Brain microvascular endothelial cell (primary cell): ENCODE data around the gene PHACTR3.

Source experiments
- DNase-seq: peaks from one replicate; pipeline ENCODE4 v3.0.0-alpha.2; 2020
- H3K27ac ChIP-seq: fragments of 250-450 bp; sonication (Bioruptor Pico); 2 replicates; pipeline ENCODE4 v1.5.1; 2020; ENCODE audit warnings: mild to moderate bottlenecking, moderate library complexity
- H3K27me3 ChIP-seq: fragments of 250-450 bp; sonication (Bioruptor Pico); replicated peaks from 2 replicates; pipeline ENCODE4 v1.5.1; 2020; ENCODE audit warnings: mild to moderate bottlenecking
- H3K36me3 ChIP-seq: fragments of 250-450 bp; sonication (Bioruptor Pico); replicated peaks from 2 replicates; pipeline ENCODE4 v1.5.1; 2020; ENCODE audit warnings: mild to moderate bottlenecking
- H3K4me3 ChIP-seq: 2 replicates; pipeline ENCODE4 v1.5.1; 2011; ENCODE audit warnings: low read depth, mild to moderate bottlenecking, control low read depth, low read length, moderate library complexity
- in situ Hi-C: cut with HindIII; loops from 2 replicates; pipeline ENCODE4 v1.10.0; 2017; ENCODE audit warnings: low sequenced_read_pairs, low pct_ligation_motif_present
- TF ChIP-seq, protein P1 (sequence below): IDR thresholded peaks from 2 replicates; pipeline ENCODE4 v1.5.1; 2011; ENCODE audit warnings: low read depth, mild to moderate bottlenecking, moderate library complexity, low read length, control low read depth, inconsistent platforms; ENCODE audit errors: missing control alignments

PHACTR3 gene

DNA sequence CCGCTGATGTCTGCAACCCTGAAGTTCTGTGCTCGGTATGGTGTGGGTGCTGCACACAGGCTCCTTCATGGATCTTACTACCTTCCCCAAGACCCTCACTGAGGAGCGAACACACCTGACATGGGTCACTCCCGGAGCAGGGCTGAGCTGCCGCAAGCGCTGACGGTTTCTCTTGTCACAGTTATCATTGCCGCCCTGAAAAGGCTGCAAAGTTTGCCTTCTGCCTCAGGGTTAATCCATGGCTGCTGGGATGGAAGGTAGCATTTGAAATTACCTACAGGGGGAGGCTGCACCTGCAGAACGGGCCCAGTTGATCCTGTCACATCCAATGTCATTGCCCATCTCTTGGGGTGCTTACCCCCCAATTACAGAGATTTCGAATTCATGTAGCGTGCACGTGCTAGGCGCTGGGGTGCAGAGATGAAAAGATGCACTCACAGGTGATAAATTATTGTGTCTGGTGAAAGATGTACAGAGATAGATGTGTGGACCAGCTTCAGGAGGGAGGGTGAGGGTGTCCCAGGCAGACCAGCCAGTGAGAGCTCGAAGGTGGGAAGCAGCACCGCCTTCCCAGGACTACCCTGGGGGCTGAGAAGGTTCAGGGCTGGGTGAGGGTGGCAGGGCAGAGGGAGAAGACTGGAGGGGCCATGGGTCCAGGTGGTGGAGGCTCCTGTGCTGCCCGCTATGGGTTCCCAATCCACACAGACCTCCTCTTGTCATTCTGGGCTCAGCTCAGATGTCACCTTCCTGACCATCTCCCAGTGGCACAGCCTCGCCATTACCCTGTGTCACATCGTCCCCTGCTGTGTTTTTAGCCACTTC lies 209.0 kb downstream of the PHACTR3 start:
- H3K27ac ChIP-seq: no peak overlapping the region
- H3K27me3 ChIP-seq: no peaks in the 10 kb centered on the region
- DNase-seq: no peak
- H3K4me3 ChIP-seq: no peak overlapping the region
- in situ Hi-C loops: no loop called here
- TF ChIP-seq, protein P1, sequence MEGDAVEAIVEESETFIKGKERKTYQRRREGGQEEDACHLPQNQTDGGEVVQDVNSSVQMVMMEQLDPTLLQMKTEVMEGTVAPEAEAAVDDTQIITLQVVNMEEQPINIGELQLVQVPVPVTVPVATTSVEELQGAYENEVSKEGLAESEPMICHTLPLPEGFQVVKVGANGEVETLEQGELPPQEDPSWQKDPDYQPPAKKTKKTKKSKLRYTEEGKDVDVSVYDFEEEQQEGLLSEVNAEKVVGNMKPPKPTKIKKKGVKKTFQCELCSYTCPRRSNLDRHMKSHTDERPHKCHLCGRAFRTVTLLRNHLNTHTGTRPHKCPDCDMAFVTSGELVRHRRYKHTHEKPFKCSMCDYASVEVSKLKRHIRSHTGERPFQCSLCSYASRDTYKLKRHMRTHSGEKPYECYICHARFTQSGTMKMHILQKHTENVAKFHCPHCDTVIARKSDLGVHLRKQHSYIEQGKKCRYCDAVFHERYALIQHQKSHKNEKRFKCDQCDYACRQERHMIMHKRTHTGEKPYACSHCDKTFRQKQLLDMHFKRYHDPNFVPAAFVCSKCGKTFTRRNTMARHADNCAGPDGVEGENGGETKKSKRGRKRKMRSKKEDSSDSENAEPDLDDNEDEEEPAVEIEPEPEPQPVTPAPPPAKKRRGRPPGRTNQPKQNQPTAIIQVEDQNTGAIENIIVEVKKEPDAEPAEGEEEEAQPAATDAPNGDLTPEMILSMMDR: no peak
- no peaks in the 10 kb centered on the region for H3K36me3 ChIP-seq

DNA sequence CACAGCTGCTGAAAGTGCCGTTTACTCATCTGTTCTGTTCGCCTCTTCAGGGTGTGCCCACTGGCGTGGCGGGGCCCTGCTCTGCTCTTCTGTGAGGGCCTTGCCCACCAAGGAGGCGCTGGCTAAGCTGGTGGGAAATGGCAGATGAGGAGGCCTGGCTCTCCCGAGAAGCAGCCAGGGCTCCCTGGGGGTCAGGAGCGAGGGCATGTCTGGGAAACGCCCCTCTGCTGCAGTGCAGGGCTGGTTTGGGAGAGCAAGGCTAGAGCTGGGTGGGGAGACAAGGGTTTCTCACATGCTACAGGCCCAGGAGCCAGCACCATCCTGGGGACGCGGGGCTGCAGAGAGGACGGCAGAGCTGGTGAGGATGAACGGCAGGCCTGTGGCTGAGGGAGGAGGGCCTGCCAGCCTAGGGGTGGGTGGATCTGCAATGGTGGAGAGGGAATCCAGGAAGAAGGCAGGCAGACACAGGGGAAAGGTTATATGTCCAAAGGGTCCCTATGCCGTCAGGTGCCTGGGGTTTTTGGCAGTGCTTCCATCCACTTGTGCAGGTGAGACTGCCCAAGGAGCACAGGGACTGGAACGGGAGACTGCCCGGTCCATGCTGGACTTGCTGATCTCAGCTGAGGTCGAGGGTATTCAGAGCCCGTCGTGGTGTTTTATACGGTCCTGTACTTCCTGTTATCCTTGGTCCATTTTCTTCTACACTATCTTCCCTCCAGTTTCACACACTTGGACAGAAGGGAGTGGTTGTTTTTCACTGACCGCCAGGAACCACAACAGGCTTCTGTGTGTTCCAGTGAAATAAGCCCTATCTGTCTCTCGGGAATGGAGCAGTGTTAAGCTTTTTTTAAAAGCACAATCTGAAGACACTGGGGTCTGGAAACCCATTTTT lies 209.9 kb downstream of the PHACTR3 start:
- DNase-seq: no peak
- TF ChIP-seq, protein P1: no peak
- in situ Hi-C loops: no loop called here

DNA sequence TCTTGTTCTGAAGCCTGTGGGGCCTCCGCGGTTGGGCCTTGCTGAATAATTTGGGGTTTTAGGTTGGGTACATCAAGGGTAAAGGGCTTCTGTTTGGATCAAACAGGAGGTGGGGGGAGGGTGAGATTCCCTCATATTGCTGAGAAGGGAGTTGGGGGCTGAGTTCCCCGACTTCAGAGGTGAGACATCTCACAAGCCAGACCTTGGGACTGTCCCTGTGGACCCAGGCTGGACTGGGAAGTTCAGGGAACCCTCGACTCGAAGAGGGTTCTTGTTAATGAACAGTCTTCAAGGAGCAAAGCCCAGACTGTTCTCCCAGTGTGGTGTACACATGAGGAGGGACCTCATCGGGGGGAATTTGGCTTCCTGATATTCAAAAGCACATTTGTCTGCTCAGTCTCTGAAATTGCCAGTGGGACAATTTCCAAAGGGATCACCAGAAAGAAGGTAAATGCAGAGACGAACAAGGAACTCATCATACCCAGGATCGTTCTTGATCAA lies 210.6 kb downstream of the PHACTR3 start:
- no peak overlapping the region for H3K27ac ChIP-seq
- no peaks in the 10 kb centered on the region for H3K36me3 ChIP-seq
- DNase-seq: no peak
- TF ChIP-seq, protein P1: no peak
- in situ Hi-C loops: no loop called here
- H3K4me3 ChIP-seq: no peak overlapping the region
- H3K27me3 ChIP-seq: no peaks in the 10 kb centered on the region

More for the DNA sequence above, 209.9 kb downstream of the PHACTR3 start:
- Histone ChIP-seq H3K27me3 (no peaks in the 10 kb centered on the region), H3K4me3 (no peak overlapping the region), H3K27ac (no peak overlapping the region), H3K36me3 (no peaks in the 10 kb centered on the region)

DNA sequence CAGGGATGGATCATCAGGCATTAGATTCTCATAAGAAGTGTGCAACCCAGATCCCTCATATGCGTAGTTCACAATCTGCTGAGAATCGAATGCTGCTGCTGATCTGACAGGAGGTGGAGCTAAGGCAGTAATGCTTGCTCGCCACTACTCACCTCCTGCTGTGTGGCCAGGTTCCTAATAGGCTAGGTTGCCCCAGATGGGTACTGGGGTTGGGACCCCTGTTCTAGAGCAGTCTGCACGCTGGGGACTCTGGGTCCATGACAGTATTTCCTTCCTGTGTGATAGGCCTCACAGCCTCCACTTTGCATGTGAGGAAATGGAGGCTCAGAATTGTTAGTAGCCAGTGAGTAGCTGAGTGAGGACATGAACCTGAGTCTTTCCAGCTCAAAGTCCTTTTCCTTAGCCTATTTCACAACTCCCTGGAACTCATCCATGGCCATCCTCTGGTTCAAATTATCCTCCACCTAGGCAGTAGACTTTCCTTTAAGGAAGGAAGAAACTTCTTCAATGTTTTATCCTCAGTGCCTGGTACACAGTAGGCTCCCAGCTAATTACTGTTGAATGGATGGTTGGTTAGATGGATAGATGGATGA lies 211.9 kb downstream of the PHACTR3 start:
- Histone ChIP-seq H3K27ac (no peak overlapping the region), H3K27me3 (no peaks in the 10 kb centered on the region), H3K36me3 (no peaks in the 10 kb centered on the region), H3K4me3 (no peak overlapping the region)
- TF ChIP-seq, protein P1: no peak
- in situ Hi-C loops: no loop called here
- no peak for DNase-seq

DNA sequence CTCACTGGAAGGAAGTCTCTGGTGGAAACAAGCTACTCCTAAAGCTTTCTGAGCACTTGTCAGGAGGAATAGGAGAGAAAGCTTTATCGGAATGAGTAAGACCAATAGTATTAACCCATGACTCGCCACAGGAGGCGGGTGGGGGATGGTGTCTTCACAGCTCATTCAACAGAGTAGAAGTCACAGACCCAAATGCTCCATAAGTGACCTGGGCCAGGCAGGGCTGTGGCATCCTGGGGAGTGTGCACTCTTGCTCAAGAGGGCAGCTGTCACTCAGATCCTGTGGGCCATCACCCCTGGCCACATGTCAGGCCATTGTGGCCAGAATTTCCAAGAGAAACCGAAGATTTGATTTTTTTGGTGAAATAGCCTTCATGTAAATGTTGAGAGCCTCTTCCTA lies 213.1 kb downstream of the PHACTR3 start:
- no peaks in the 10 kb centered on the region for H3K36me3 ChIP-seq
- H3K27me3 ChIP-seq: no peaks in the 10 kb centered on the region
- in situ Hi-C loops: no loop called here
- no peak overlapping the region for H3K4me3 ChIP-seq
- no peak overlapping the region for H3K27ac ChIP-seq
- DNase-seq: no peak
- TF ChIP-seq, protein P1: no peak
